Measurements from ENCODE around the gene LDLRAD4.

The LDLRAD4 gene

DNA sequence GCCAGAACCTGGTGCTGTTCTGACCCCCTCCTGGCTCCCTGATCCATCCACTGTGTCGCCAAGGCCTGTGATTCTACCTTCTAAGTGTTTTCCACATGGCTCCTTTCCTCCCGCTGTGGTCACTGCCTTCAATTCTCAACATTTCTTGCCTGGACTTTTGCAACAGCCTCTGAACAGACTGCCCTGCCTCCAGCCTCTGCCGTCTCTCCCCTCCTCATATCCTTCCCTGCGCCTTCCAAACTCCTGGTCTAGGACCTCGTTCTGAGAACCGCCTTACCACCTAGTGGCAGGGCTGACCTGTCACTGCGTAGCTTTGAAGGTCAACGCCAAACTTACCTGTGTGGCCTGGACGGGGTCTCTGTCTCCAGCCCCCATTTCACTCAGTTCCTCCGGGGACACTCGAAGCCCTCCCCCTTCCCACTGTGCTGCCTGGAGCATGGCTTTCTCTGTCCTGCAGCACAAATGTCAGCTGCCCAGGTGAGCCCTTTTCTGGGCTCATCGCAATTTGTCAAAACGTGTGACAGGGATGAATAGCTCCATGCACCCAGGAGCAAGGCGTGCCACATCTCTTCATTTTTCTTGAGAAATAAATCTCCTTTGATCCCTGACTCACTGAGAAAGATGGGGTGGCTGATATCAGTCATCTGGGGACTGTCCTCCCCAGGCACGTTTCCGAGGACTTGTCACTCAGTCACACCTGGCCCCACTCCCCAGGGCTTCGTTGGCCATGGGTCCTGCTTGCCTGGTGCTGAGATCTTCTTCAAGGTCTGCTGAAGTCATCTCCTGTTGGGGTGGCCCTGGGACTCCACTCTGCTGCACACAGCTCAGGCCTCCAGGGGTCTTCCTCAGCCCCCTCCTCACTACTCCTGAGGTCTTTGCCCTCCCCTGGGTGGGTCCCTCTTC lies 46.7 kb downstream of the LDLRAD4 start:
- no peak for DNase-seq (ENCODE audit: low read depth, low spot score)

DNA sequence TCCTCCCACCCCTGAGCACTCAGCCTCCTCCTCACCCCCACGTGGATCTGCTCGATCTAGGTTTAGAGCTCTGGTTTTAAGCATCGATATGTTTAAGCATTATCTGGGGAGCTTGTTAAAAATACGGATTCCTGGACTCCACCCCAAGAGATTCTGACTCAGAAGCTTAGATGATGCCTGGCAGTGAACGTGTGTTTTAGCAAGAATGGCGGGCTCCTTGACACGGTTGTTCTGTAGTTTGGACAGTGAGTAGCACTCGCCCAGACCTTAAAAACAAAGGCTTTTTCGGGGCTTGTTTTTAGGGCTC lies 47.3 kb downstream of the LDLRAD4 start:
- DNase-seq (ENCODE audit: low read depth, low spot score): no peak

DNA sequence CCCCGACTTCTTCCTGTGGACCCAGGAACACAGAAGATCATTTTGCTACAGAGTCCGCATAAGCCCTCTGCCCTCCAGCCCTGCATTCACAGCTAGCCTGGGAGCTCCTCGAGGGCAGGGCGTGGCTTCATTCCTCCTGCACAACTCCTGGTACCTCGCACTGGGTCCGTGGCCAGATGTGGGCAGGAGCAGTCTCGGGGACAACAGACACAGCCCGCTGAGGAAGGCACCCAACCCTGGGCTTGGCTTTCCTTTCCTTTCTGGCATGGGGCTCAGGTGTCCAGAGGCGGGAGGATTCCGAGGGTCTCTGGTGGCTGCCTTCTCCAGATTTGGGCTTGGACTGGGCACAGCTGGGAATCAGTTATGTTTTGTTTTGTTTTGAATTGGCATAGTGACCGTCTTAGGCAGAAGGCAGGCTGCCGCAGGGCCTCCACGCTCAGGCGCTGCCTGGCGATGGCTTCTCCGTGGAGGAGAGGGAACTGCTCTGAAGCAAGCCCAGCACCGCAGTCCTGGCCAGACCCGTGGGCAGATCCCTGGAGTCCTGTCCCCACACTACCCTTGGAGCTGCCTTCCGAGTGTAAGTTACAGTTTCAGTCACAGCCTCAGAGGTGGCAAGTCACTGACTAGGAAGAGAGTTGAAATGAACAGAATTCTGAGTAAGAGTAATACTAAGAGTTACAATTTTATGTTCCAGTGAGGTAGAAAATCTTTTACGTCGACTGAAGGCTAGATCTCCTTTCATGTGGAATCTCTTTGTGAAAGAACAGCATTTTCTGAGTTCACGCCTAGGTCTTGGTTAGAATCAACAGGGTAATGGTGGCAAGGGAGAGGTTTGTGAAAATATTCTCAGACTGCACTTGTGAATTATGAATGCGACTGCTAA lies 47.9 kb downstream of the LDLRAD4 start:
- DNase-seq (ENCODE audit: low read depth, low spot score): no peak

- no peak for DNase-seq (ENCODE audit: low read depth, low spot score)
These were observed 48.9 kb downstream of the LDLRAD4 start for GRCh38 chr18:13267431-13267873.

- DNase-seq (ENCODE audit: low read depth, low spot score): no peak
These were observed 49.8 kb downstream of the LDLRAD4 start for GRCh38 chr18:13268158-13269012.

GRCh38 chr18:13269013-13269280 lies 50.4 kb downstream of the LDLRAD4 start:
- no peak for DNase-seq (ENCODE audit: low read depth, low spot score)

DNA sequence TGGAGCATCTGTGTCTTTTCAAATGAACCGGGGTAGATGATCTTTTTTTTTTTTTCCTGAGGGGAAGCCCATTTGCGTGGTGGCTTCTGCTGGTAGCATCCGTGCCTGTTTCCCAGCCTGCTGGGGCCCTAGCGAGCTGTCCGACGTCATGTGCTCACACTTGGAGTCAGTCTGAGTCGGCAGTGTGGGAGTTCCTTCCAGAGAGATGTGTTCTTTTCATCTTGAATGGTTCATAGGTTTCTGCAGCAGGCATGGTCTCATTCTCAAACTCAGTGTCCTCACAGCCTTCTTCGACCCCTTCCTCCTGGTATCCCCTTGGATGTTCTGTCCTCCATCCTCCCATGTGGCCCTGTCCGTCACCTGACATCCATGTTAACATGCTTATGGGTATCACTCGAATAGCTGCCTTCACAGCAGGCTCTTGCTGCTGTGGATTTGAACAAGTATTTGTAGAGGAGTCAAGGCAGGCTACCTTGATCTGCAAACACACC lies 51.0 kb downstream of the LDLRAD4 start:
- DNase-seq (ENCODE audit: low read depth, low spot score): no peak

GRCh38 chr18:13270279-13270855 lies 51.8 kb downstream of the LDLRAD4 start:
- no peak for DNase-seq (ENCODE audit: low read depth, low spot score)

DNA sequence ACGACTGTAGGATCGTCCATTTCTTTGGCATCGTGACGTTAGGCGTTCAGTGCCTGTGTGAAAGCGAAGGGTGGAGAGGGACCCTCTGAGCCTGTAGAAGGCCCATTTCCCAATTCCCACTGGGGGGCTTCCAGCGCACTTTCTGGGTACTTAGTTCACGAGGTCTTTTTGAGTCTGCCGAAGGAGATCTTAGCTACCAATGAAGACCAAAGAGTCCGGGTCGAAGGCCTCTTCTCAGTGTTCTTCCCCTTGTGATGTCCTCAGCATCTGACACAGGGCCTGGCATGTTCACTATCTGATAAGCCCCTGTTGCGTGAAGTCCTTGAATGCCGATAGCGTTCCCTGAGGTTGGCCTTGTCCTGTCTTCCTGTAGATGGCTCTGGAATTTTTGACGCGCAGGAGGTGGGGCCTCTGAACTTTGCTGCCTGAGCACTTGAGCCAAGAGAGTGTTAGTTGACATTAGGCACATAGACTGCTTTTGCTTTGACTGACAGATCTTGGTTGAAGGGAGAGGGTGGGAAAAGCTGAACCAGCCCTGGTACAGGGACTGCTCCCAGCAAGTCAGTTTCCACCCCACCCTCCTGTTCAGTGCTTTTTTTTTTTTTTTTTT lies 52.8 kb downstream of the LDLRAD4 start:
- no peak for DNase-seq (ENCODE audit: low read depth, low spot score)

- DNase-seq (ENCODE audit: low read depth, low spot score): no peak
These were observed 53.9 kb downstream of the LDLRAD4 start for GRCh38 chr18:13272416-13272815.

GRCh38 chr18:13273800-13274199 lies 55.2 kb downstream of the LDLRAD4 start:
- no peak for DNase-seq (ENCODE audit: low read depth, low spot score)

DNA sequence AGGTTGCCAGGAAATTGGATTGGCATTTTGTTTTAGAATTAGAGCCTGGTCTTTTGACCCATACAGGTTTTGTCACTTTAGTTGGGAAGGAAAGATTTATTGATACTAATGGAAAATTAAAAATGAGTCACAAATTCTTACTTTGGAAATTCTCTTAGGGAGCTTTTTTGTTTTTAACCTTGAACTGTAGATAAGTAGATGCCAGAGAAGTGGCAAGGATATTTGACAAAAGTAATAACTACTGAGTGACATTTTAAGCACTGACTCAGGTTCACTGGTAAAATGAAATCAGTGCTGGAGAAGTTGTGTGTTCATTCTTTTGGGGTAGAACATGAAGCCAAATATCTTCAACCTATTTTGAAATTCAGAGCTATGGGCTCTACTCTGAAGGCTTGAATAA lies 56.5 kb downstream of the LDLRAD4 start:
- no peak for DNase-seq (ENCODE audit: low read depth, low spot score)

GRCh38 chr18:13276530-13277520 lies 58.3 kb downstream of the LDLRAD4 start:
- no peak for DNase-seq (ENCODE audit: low read depth, low spot score)

DNA sequence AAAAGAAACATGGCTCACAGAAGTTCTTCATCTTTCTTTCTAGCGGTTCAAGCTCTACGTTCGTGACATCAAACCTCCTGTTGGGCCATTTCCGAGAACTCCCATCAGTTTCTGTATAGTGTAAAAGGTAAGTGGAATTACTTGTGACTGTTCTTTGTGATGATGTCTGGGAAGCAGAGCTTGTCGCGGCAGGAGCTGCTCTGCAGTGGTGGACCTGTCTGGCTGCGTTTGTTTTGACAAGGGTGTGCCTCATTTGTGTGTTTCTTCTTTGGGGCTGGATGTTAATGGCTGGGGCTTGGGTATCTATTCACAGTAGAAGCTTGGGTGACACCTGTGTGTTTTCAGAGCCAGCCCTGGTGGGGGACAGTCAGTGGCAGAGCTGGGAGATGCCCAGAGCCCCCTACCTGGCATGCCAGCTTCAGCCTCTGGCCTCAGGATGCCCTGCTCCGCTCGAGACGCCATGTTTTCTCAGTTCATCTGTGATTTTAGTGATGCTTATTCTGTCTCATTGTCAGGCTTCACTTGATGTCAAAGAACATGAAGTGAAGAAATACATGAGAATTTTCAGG lies 59.6 kb downstream of the LDLRAD4 start:
- DNase-seq (ENCODE audit: low read depth, low spot score): no peak

- DNase-seq (ENCODE audit: low read depth, low spot score): no peak
These were observed 60.9 kb downstream of the LDLRAD4 start for GRCh38 chr18:13279181-13280069.

DNA sequence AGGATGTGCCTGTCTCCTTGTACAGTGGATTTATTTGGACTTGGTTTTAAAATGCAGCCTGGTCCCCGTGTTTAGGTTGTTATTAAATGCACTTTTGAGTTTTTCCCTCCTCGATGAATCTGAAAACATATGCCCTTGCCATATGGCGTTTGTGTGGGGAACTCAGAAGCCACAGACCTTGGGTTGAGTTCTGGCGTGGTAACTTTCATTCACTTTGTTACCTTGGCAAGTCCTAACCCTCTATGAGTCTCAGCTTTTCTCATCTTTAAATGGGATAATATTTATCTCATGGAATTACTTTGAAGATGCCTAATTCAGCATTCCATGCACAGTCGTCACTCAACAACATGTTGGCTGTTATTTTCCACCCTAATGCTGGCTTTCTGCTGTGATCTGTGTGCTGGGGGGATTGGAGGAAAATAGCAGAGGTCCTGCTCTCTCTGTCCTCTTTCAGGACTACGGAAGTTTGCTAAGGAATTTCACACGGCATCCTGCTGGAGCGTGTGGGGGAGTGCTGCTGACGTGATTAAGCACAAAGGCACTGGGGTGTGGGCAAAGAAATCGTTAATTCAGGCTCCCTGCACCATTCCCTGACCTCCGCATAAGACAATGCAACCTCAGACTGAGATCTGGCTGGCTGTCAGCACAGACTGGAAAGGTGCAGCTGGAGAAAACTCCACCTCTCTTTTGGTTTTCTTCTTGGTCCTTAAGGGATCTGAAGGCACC lies 61.7 kb downstream of the LDLRAD4 start:
- DNase-seq (ENCODE audit: low read depth, low spot score): no peak

- DNase-seq (ENCODE audit: low read depth, low spot score): no peak
These were observed 62.8 kb downstream of the LDLRAD4 start for GRCh38 chr18:13281406-13281805.

- DNase-seq (ENCODE audit: low read depth, low spot score): no peak
These were observed 65.2 kb downstream of the LDLRAD4 start for GRCh38 chr18:13283746-13284145.
